GM12864 (cell line): ENCODE results near the gene MND1.
"Not testable (repeated sequence)": the region's sequence is repeated elsewhere in the genome, so short reads cannot be mapped to it uniquely, and the experiment has no call there.

Experiments
- DNase-seq: peaks from one replicate; pipeline ENCODE4 v3.0.0-alpha.2; 2011; ENCODE audit warnings: low read depth
- H3K4me3 ChIP-seq: 2 replicates; pipeline ENCODE4 v1.5.1; 2011; ENCODE audit warnings: mild to moderate bottlenecking, low read depth, low read length, control low read depth
- CTCF ChIP-seq: IDR thresholded peaks from 2 replicates; pipeline ENCODE4 v1.5.1; 2011; ENCODE audit warnings: low read depth, mild to moderate bottlenecking, moderate library complexity, low read length, control low read depth, inconsistent platforms; ENCODE audit errors: missing control alignments

MND1 gene

GRCh38 chr4:153453402-153453801 lies 108.9 kb downstream of the MND1 start:
- TF ChIP-seq CTCF, result no peak
- H3K4me3 ChIP-seq, result no peak overlapping the region
- DNase-seq, result no peak

GRCh38 chr4:153458969-153459368 lies 114.5 kb downstream of the MND1 start:
- no peak overlapping the region for H3K4me3 ChIP-seq
- TF ChIP-seq CTCF, result no peak

GRCh38 chr4:153461549-153461948 lies 117.1 kb downstream of the MND1 start:
- H3K4me3 ChIP-seq, DNase-seq: not testable (repeated sequence)

More at GRCh38 chr4:153458969-153459368, 114.5 kb downstream of the MND1 start:
- DNase-seq, result no peak

GRCh38 chr4:153464068-153464467 lies 119.6 kb downstream of the MND1 start:
- no peak overlapping the region for H3K4me3 ChIP-seq
- TF ChIP-seq CTCF, result no peak
- no peak for DNase-seq
